GM23338 (cell line): ENCODE measurements around the gene NPTXR. TPM values are rescaled to one million over a fixed set of nuclear protein-coding genes. Genes with fewer than 3 reads are reported as not detected.

Experiments used
- ATAC-seq: fragments of 200-7000 bp; cut with Tn5 transposase; 3 replicates; pipeline ENCODE4 v1.9.1; 2020
- DNase-seq: peaks from one replicate; pipeline ENCODE4 v3.0.0-alpha.2; 2015; ENCODE audit warnings: low spot score
- H2AFZ ChIP-seq: fragments of 200-600 bp; sonication (generic); 2 replicates; pipeline ENCODE4 v1.8.0; 2016; ENCODE audit warnings: antibody characterized with exemption, mild to moderate bottlenecking, moderate library complexity
- H3F3A ChIP-seq: fragments of 200-600 bp; sonication (generic); replicated peaks from 2 replicates; pipeline ENCODE4 v1.8.0; 2017; ENCODE audit warnings: antibody characterized with exemption, mixed run types, low read depth
- H3K27ac ChIP-seq: fragments of 200-600 bp; sonication (generic); 2 replicates; pipeline ENCODE4 v1.6.1; 2016; ENCODE audit warnings: low read depth
- H3K27me3 ChIP-seq: fragments of 200-600 bp; sonication (generic); 2 replicates; pipeline ENCODE4 v1.8.0; 2016; ENCODE audit warnings: mild to moderate bottlenecking, mixed run types, moderate library complexity; ENCODE audit not compliant: insufficient read depth
- H3K36me3 ChIP-seq: fragments of 200-600 bp; sonication (generic); 2 replicates; pipeline ENCODE4 v1.8.0; 2016; ENCODE audit warnings: mild to moderate bottlenecking; ENCODE audit not compliant: insufficient read depth
- H3K4me1 ChIP-seq: fragments of 200-600 bp; sonication (generic); 2 replicates; pipeline ENCODE4 v1.8.0; 2016; ENCODE audit warnings: mild to moderate bottlenecking, moderate library complexity; ENCODE audit not compliant: insufficient read depth
- H3K4me2 ChIP-seq: fragments of 200-600 bp; sonication (generic); 2 replicates; pipeline ENCODE4 v1.7.1; 2017; ENCODE audit warnings: mixed run types
- H3K4me3 ChIP-seq: fragments of 200-600 bp; sonication (generic); 2 replicates; pipeline ENCODE4 v1.6.1; 2016; ENCODE audit warnings: mixed run types
- H3K79me2 ChIP-seq: fragments of 200-600 bp; sonication (generic); replicated peaks from 2 replicates; pipeline ENCODE4 v1.8.0; 2017; ENCODE audit warnings: mild to moderate bottlenecking; ENCODE audit not compliant: insufficient read depth
- H3K9me2 ChIP-seq: fragments of 200-600 bp; sonication (generic); 2 replicates; pipeline ENCODE4 v1.8.0; 2017; ENCODE audit not compliant: insufficient read depth
- H4K20me1 ChIP-seq: fragments of 200-600 bp; sonication (generic); replicated peaks from 2 replicates; pipeline ENCODE4 v1.8.0; 2017; ENCODE audit warnings: mild to moderate bottlenecking; ENCODE audit not compliant: insufficient read depth
- H3K27ac Mint-ChIP-seq: 2 replicates; pipeline ENCODE4 v1.8.0; 2020; ENCODE audit warnings: inconsistent platforms, mild to moderate bottlenecking, moderate library complexity, mixed read lengths
- H3K27me3 Mint-ChIP-seq: 3 replicates; pipeline ENCODE4 v1.8.0; 2022; ENCODE audit warnings: low read depth, mild to moderate bottlenecking, moderate library complexity, mixed read lengths, inconsistent platforms; ENCODE audit not compliant: insufficient read depth, poor library complexity
- H3K36me3 Mint-ChIP-seq: 3 replicates; pipeline ENCODE4 v1.8.0; 2021; ENCODE audit warnings: low read depth, mild to moderate bottlenecking, inconsistent platforms, moderate library complexity, mixed read lengths
- H3K4me1 Mint-ChIP-seq: 3 replicates; pipeline ENCODE4 v1.8.0; 2020; ENCODE audit warnings: mild to moderate bottlenecking, inconsistent platforms, mixed read lengths
- H3K4me3 Mint-ChIP-seq: 3 replicates; pipeline ENCODE4 v1.8.0; 2021; ENCODE audit warnings: moderate library complexity, mild to moderate bottlenecking, inconsistent platforms, mixed read lengths
- H3K9me3 Mint-ChIP-seq: 3 replicates; pipeline ENCODE4 v1.8.0; 2020; ENCODE audit warnings: moderate library complexity, mild to moderate bottlenecking, inconsistent platforms, mixed read lengths
- CREB1 ChIP-seq: fragments of 250-450 bp; sonication (Bioruptor Pico); IDR thresholded peaks from 2 replicates; pipeline ENCODE4 v1.5.0; 2020; ENCODE audit warnings: low read depth, mild to moderate bottlenecking, moderate library complexity
- CTCF ChIP-seq, 2 experiments: fragments of 200-600 bp in 1 of 2; sonication (generic) in 1 of 2; conservative IDR thresholded peaks; 2 replicates each; pipeline versions ENCODE4 v1.5.1 to v1.6.1; 2016 to 2017; ENCODE audit warnings: antibody characterized with exemption in 2 of 2, low read depth in 2 of 2, mild to moderate bottlenecking in 2 of 2, moderate library complexity in 1 of 2
- ETS1 ChIP-seq: IDR thresholded peaks from 2 replicates; pipeline ENCODE4 v1.6.1; 2016; ENCODE audit warnings: antibody characterized with exemption
- EZH2 ChIP-seq: fragments of 200-600 bp; sonication (generic); IDR thresholded peaks from one replicate; pipeline ENCODE4 v1.8.0; 2017; ENCODE audit warnings: antibody characterized with exemption, mild to moderate bottlenecking, low read depth; ENCODE audit not compliant: unreplicated experiment
- EZH2phosphoT487 ChIP-seq: fragments of 200-600 bp; sonication (generic); IDR thresholded peaks from one replicate; pipeline ENCODE4 v1.8.1; 2018; ENCODE audit warnings: antibody characterized with exemption; ENCODE audit not compliant: unreplicated experiment
- JUNB ChIP-seq: IDR thresholded peaks from one replicate; pipeline ENCODE4 v1.6.1; 2016; ENCODE audit warnings: antibody characterized with exemption; ENCODE audit not compliant: unreplicated experiment
- NANOG ChIP-seq: IDR thresholded peaks from 2 replicates; pipeline ENCODE4 v1.6.1; 2016; ENCODE audit warnings: antibody characterized with exemption, borderline replicate concordance
- POLR2AphosphoS5 ChIP-seq: IDR thresholded peaks from 2 replicates; pipeline ENCODE4 v1.6.1; 2016; ENCODE audit warnings: antibody characterized with exemption, low read depth
- REST ChIP-seq: IDR thresholded peaks from one replicate; pipeline ENCODE4 v1.6.1; 2018; ENCODE audit warnings: antibody characterized with exemption; ENCODE audit not compliant: unreplicated experiment
- STAT1 ChIP-seq: IDR thresholded peaks from one replicate; pipeline ENCODE4 v1.6.1; 2016; ENCODE audit warnings: antibody characterized with exemption; ENCODE audit not compliant: unreplicated experiment
- ZNF114 ChIP-seq: fragments of 250-450 bp; sonication (Bioruptor Pico); IDR thresholded peaks from 2 replicates; pipeline ENCODE4 v1.5.0; 2020; ENCODE audit warnings: mild to moderate bottlenecking, moderate library complexity
- ZNF331 ChIP-seq: fragments of 250-450 bp; sonication (Bioruptor Pico); IDR thresholded peaks from 2 replicates; pipeline ENCODE4 v1.5.0; 2020; ENCODE audit warnings: low read depth, mild to moderate bottlenecking, moderate library complexity
- ZNF462 ChIP-seq: fragments of 250-450 bp; sonication (Bioruptor Pico); IDR thresholded peaks from 2 replicates; pipeline ENCODE4 v1.5.0; 2020; ENCODE audit warnings: mild to moderate bottlenecking, moderate library complexity
- polyA plus RNA-seq: library from polyadenylated mRNA; unstranded; fragments of >200 nt; fragmentation: Nextera tagmentation; extraction: Ambion mirVana; gene quantifications from 2 replicates; pipeline ENCODE4 v1.2.1, GENCODE V29; 2016
- total RNA-seq: library from RNA; depleted of rRNA; stranded (reverse); fragments of >200 nt; shearing (Covaris generic); gene quantifications from 2 replicates; pipeline ENCODE4 v1.2.3, GENCODE V29; 2014

NPTXR gene
- total and polyA plus RNA-seq, 2 experiments from 2014 or later = 0.89 to 13.4 TPM

DNA sequence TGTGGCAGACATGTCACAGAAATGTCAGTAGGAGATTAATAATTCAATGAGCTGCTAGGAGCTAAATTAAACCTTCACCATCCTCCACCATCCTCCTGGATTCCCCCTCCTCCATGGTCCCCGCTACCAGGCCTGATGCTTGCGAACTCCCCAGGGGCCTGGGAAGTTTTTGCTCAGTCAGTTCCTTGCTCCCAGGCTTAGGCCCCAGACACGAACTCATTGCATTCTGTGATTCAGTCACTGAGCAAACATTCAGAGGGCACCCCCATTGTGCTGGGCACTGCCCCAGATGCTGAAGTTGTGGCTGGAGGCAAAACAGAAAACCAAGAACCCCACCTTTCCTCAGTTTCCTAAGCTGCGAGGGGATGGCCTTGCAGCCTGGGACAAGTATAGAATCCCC lies 14.3 kb downstream of the NPTXR start:
- H3K9me2 ChIP-seq = no peaks in the 10 kb centered on the region
- Mint-ChIP-seq H3K4me1 (peaks cover 6% of the 10 kb centered on the region), H3K27me3 (peaks cover 16% of the 10 kb centered on the region), H3K27ac (no peak overlapping the region), H3K4me3 (no peak overlapping the region), H3K36me3 (no peaks in the 10 kb centered on the region; the same call in 2 of the 3 replicates), H3K9me3 (no peaks in the 10 kb centered on the region; the same call in 2 of the 3 replicates)
- no peaks in the 10 kb centered on the region for H3F3A ChIP-seq
- DNase-seq = no peak
- no peak for TF ChIP-seq CTCF (conservative IDR thresholded peaks at IDR 0.05; ENCODE audit: low read depth in 2 of 2)
- no peak for TF ChIP-seq POLR2AphosphoS5
- TF ChIP-seq REST = no peak
- no peak for TF ChIP-seq ZNF114 (CRISPR knock-in tag)
- TF ChIP-seq STAT1 = no peak
- no peak for TF ChIP-seq EZH2
- TF ChIP-seq ETS1 = no peak
- TF ChIP-seq CREB1 (CRISPR knock-in tag) = no peak
- TF ChIP-seq NANOG = no peak
- no peak for TF ChIP-seq ZNF462 (CRISPR knock-in tag)
- TF ChIP-seq EZH2phosphoT487 = no peak
- TF ChIP-seq ZNF331 (CRISPR knock-in tag) = no peak
- TF ChIP-seq JUNB = no peak
- no peak overlapping the region for H3K4me3 ChIP-seq
- H2AFZ ChIP-seq = no peak overlapping the region
- no peak for ATAC-seq
- no peaks in the 10 kb centered on the region for H3K27me3 ChIP-seq
- no peaks in the 10 kb centered on the region for H3K79me2 ChIP-seq
- H3K4me1 ChIP-seq = no peaks in the 10 kb centered on the region
- H3K27ac ChIP-seq = no peak overlapping the region
- H4K20me1 ChIP-seq = no peaks in the 10 kb centered on the region
- H3K4me2 ChIP-seq = no peak overlapping the region
- H3K36me3 ChIP-seq = no peaks in the 10 kb centered on the region
